Erythroblast (primary cell): ENCODE measurements around the gene LAG3.

Source experiments
- GATA1 ChIP-seq: IDR thresholded peaks from 2 replicates; pipeline ENCODE4 v1.6.1; 2011; ENCODE audit warnings: low read depth, mild to moderate bottlenecking, control low read depth, low read length, moderate library complexity
- POLR2A ChIP-seq: IDR thresholded peaks from 2 replicates; pipeline ENCODE4 v1.6.1; 2011; ENCODE audit warnings: mild to moderate bottlenecking, low read length

DNA sequence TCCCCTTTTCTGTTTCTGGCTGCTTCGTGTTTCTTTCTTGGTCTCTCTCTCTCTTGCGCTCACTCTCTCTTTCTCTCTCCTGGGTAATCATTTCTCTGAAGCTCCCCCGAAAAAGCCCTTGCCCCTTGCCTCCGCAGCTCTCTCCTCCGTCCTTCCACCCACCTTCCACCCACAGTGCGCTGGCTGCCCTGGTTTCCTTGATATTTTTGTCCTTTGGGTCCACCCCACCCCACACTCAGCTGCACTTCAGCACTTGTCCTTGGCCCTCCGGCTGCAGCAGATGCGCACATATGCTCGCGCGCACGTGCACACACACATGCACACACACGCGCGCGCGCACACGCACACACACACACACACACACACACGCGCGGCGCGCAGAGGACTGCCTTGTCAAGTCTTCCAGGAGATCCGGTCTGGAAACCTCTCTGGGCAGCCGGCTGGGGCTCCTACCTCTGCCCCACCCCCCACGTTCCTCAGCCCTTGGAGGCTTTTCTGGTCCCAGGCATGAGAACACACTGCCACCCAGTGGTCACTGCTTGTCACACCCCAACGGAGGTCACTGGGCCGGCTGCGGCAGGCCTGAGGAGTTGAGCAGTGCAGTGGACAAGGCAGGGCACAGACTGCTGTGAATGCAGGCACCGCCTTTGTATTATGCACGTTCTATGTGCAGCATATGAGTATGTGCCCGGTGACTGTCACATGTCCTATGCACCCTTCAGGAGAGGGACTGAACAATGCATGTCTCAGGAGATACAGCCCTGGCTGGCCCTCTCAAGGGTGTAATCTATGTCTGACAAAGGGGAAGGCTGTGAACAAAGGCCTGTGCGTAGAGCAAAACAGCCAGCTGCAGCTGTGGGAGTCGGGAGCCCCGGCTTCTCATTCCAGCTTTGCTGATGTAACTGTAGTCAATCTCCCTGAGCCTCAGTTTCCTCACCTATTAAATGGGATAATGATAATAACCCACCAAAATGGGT lies 6.5 kb downstream of the LAG3 start:
- no peak for TF ChIP-seq POLR2A
- no peak for TF ChIP-seq GATA1
